Small intestine (tissue), 7 donors: Measurements from ENCODE around the gene KCNJ1. TPM values are rescaled to one million over a fixed set of nuclear protein-coding genes. Genes with fewer than 3 reads are reported as not detected.
A peak's percentile ranks its signal among the peaks of the same experiment; 100 is the strongest.

Experiments
- DNase-seq, 2 donors: peaks; one replicate each; pipeline versions ENCODE4 v3.0.0 to v3.0.0-alpha.2; 2013
- FAIRE-seq: peaks from 2 replicates; lab custom pipeline; 2012; peaks lifted over from hg19 to GRCh38; lab: Jason Lieb, UNC
- H3K27ac ChIP-seq, 3 donors: one replicate each; pipeline ENCODE4 v1.5.1; 2013; ENCODE audit warnings: low read length in 2 of 3, mild to moderate bottlenecking in 2 of 3, control low read depth in 1 of 3, inconsistent platforms in 1 of 3, low read depth in 1 of 3, moderate library complexity in 1 of 3
- H3K27me3 ChIP-seq, 3 donors: one replicate each; pipeline ENCODE4 v1.6.1; 2013; ENCODE audit warnings: low read length in 3 of 3, inconsistent platforms in 1 of 3; ENCODE audit not compliant: control insufficient read depth in 3 of 3, insufficient read depth in 3 of 3
- H3K36me3 ChIP-seq, 3 donors: one replicate each; pipeline ENCODE4 v1.6.1; 2013; ENCODE audit warnings: low read length in 3 of 3, inconsistent platforms in 1 of 3, low read depth in 1 of 3, mild to moderate bottlenecking in 1 of 3, moderate library complexity in 1 of 3; ENCODE audit not compliant: control insufficient read depth in 3 of 3, insufficient read depth in 2 of 3
- H3K4me1 ChIP-seq, 3 donors: one replicate each; pipeline ENCODE4 v1.6.1; 2013; ENCODE audit warnings: low read length in 2 of 3, inconsistent platforms in 1 of 3, low read depth in 1 of 3, mild to moderate bottlenecking in 1 of 3, moderate library complexity in 1 of 3; ENCODE audit not compliant: control insufficient read depth in 3 of 3, insufficient read depth in 2 of 3
- H3K4me3 ChIP-seq, 3 donors: one replicate each; pipeline ENCODE4 v1.5.1; 2013; ENCODE audit warnings: low read length in 3 of 3, control low read depth in 1 of 3, inconsistent platforms in 1 of 3, low read depth in 1 of 3, mild to moderate bottlenecking in 1 of 3, moderate library complexity in 1 of 3
- H3K9me3 ChIP-seq, 2 donors: one replicate each; pipeline ENCODE4 v1.6.1; 2013; ENCODE audit warnings: low read depth in 1 of 2, low read length in 1 of 2; ENCODE audit not compliant: control insufficient read depth in 2 of 2, insufficient read depth in 1 of 2
- WGBS, 3 donors: extraction: QIAGEN DNeasy Blood & Tissue Kit; methylation state at CpG; one replicate each; pipeline ENCODE4 v1.1.7; 2013; 5-methylcytosine and 5-hydroxymethylcytosine counted together
- polyA plus RNA-seq, 4 donors: library from polyadenylated mRNA; stranded (reverse) in 3 of 4; unstranded in 1 of 4; fragments of 200-250 nt in 3 of 4; fragments of 120-200 nt in 1 of 4; gene quantifications; one replicate each; pipeline versions ENCODE4 v1.2.1 to v1.2.3, GENCODE V29; 2013
- donor health status: healthy with polysubstance abuse.
- donor health status: control.
- donor health status: control.
- donor health status: Bipolar disorder and iron deficiency.
- donor health status: healthy.

Gene KCNJ1
- polyA plus RNA-seq, 4 donors, result 0.06 TPM; not detected in 3

DNA sequence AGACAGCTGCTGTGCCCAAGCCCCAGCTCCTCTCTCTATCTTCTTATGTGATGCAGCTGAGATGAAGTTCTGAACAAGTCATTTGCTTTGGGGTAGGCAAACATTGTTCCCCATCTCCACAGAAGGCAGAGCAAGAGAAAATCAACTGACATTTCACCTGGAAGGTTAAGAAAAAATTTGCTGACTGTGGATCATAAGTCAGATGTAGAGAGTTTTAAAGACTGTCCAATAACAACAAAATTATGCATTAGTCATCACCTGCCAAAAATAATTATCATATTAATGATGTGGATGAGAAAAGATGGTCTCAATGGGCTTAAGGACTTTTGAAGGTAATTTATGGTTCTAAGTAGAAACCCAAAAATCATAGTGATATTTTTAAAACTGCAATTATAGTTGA is 59.2 kb downstream of the KCNJ1 start:
- Histone ChIP-seq H3K27ac (no peak overlapping the region), H3K27me3 (peaks cover 0 to 11% (median 0%) of the 10 kb centered on the region in 3 donors), H3K36me3 (no peaks in the 10 kb centered on the region), H3K9me3 (no peaks in the 10 kb centered on the region), H3K4me1 (no peaks in the 10 kb centered on the region), H3K4me3 (no peak overlapping the region)
- no peak for FAIRE-seq
- DNase-seq, result no peak

GRCh38 chr11:128806506-128807261 is 60.4 kb downstream of the KCNJ1 start:
- DNase-seq (no peak), FAIRE-seq (no peak)
- H3K4me1 ChIP-seq, result no peaks in the 10 kb centered on the region
- WGBS, 3 donors, result 76 to 84% (median 83%) methylated on average over 8 of the region's 8 CpGs
- no peak overlapping the region for H3K4me3 ChIP-seq
- H3K27ac ChIP-seq, result no peak overlapping the region
- H3K27me3 ChIP-seq, result peaks cover 0 to 11% (median 0%) of the 10 kb centered on the region in 3 donors
- no peaks in the 10 kb centered on the region for H3K36me3 ChIP-seq
- no peaks in the 10 kb centered on the region for H3K9me3 ChIP-seq

GRCh38 chr11:128804481-128804880 is 62.6 kb downstream of the KCNJ1 start:
- Histone ChIP-seq H3K9me3 (no peaks in the 10 kb centered on the region), H3K4me1 (no peaks in the 10 kb centered on the region), H3K4me3 (no peak overlapping the region), H3K27ac (no peak overlapping the region), H3K27me3 (peaks cover 0 to 11% (median 0%) of the 10 kb centered on the region in 3 donors), H3K36me3 (peaks cover 0 to 5% (median 0%) of the 10 kb centered on the region in 3 donors)
- 83 to 89% (median 87%) methylated on average over 5 of the region's 5 CpGs for WGBS, 3 donors
- FAIRE-seq (no peak), DNase-seq (no peak)

DNA sequence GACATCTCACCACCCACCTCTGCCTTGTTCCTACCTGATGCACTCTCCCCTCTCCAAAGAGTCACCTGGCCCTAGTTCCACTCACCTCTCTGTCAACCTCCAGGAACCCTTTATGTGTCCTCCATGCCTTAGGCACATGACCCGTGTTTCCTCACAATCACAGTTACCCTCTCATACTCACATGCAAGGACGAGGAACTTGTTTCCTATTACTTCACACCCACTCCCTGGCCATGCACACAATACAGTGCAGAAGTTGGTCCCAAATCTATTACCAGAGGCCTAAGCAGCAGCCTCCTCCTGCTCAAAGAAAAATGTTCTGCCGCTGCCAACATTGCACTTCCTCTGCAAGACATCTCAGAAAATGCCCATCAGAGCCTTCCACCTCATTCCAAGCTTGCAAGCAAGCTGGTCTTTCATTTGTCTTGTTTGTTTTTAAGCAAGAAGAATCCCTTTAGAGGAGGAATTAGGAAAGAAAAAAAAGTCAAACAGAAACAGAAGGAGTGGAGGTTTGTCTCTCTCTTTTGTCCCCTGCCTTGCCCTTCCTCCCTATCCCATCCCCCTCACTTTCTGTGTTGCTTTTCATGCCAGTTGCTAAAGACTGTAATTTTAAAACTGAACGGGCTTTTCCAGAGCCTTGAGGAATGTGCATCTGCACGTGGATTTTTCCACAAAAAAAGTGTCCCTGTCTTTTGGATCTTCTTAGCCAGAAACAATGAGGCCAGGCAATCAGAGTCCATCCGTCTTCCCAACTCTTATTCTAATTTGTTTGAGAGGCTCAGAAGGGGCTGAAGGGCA is 63.4 kb downstream of the KCNJ1 start:
- peaks cover 0 to 11% (median 0%) of the 10 kb centered on the region in 3 donors for H3K27me3 ChIP-seq
- 70 to 71% (median 70%) methylated on average over 6 of the region's 6 CpGs for WGBS, 3 donors
- no peak overlapping the region for H3K27ac ChIP-seq
- H3K9me3 ChIP-seq, result no peaks in the 10 kb centered on the region
- FAIRE-seq (no peak), DNase-seq (no peak)
- H3K4me3 ChIP-seq, result no peak overlapping the region
- H3K4me1 ChIP-seq, result no peaks in the 10 kb centered on the region
- peaks cover 0 to 5% (median 0%) of the 10 kb centered on the region in 3 donors for H3K36me3 ChIP-seq

DNA sequence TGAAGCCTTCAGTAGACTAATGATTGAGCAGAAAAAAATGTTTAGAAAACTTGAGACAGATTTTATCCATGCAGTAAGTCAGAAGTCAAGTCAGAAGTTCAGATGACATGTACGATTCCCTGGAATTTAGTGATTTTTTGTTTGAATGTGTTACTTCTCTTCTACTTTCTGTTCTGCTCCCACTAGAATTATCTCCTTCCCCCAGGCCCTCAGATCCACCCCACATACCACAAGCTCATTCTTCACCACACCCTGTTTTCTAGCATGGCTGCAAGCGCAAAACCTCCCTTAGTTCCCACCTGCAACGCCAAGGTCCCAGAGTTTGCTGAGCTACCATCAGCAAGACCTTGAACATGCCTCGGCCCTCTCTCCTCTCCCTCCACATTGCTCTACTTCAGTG is 64.1 kb downstream of the KCNJ1 start:
- no peak for FAIRE-seq
- WGBS, 3 donors, result 77 to 94% (median 88%) methylated on average over 4 of the region's 4 CpGs
- no peak overlapping the region for H3K4me3 ChIP-seq

DNA sequence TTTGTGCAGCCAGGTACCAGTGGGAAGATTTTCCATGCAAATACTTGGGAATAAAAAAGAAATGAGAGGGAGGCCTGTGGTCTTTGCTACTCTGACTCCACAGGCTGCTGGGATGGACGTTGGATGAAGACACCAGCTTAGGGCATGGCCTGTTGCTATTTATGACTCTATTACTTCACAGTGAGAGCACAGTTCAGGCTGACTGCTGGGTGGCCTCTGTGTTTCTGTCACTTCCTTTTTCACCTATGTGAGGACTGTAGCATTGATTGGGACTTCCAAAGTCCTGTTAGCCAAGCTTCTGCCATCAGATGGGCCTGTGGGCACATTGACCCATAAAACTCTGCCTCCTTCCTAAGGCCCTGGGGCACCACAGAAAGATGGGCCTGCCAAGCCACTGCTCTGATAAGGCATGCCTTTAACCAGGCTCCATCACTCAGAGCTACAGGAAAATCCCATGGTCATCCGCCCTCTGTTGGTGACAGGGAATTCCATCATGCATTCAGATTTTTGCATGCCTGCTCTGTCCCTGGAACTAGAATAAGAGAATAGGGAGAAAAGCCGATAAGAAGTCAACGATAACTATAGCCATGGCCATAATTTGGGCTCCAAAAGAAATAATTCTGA is 64.6 kb downstream of the KCNJ1 start:
- H3K27ac ChIP-seq, result no peak overlapping the region
- H3K4me3 ChIP-seq, result no peak overlapping the region
- peak; percentile 11 to 15 for DNase-seq
- no peak for FAIRE-seq
- peaks cover 0 to 5% (median 0%) of the 10 kb centered on the region in 3 donors for H3K36me3 ChIP-seq
- H3K9me3 ChIP-seq, result no peaks in the 10 kb centered on the region
- peaks cover 0 to 7% (median 0%) of the 10 kb centered on the region in 3 donors for H3K27me3 ChIP-seq
- H3K4me1 ChIP-seq, result no peaks in the 10 kb centered on the region
- WGBS, 3 donors, result 54 to 71% (median 62%) methylated on average over 4 of the region's 4 CpGs

More for the DNA sequence above, 64.1 kb downstream of the KCNJ1 start:
- no peak for DNase-seq
- H3K4me1 ChIP-seq, result no peaks in the 10 kb centered on the region
- H3K27ac ChIP-seq, result no peak overlapping the region
- no peaks in the 10 kb centered on the region for H3K9me3 ChIP-seq
- H3K36me3 ChIP-seq, result peaks cover 0 to 5% (median 0%) of the 10 kb centered on the region in 3 donors
- peaks cover 0 to 11% (median 0%) of the 10 kb centered on the region in 3 donors for H3K27me3 ChIP-seq

DNA sequence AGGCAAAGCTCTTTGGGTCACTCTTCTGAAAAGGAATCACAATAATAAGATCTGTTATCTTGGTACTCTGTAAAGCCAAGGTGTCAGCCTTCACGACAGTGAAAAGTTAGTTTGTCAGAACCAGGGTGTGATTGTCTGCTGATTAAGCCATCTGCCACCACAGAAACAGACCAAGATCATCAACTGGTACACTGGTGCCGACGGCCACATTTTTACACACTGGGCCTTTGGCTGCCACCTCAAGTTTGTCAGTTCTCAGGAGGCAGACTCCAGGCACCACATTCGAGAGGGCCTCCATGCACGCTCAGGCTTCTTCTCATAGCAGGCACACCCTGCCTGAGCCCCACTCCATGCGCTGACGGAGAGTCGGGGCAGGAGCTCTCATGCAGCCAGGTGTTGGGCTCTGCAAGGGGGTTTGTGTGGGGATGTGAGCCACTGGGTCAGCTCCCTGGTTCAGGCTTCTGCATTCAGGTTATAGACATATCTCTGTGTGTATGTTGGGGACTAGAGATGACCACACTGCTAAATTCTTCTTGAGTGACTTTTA is 66.2 kb downstream of the KCNJ1 start:
- 89 to 92% (median 92%) methylated on average over 8 of the region's 8 CpGs for WGBS, 3 donors
- FAIRE-seq (no peak), DNase-seq (no peak)
- Histone ChIP-seq H3K4me3 (no peak overlapping the region), H3K27me3 (peaks cover 0 to 4% (median 0%) of the 10 kb centered on the region in 3 donors), H3K9me3 (no peaks in the 10 kb centered on the region), H3K4me1 (no peaks in the 10 kb centered on the region), H3K27ac (no peak overlapping the region), H3K36me3 (peaks cover 0 to 5% (median 0%) of the 10 kb centered on the region in 3 donors)

- WGBS, 3 donors, result 68 to 90% (median 86%) methylated on average over 2 of the region's 2 CpGs
- Histone ChIP-seq H3K27ac (no peak overlapping the region), H3K27me3 (peaks cover 0 to 3% (median 0%) of the 10 kb centered on the region in 3 donors), H3K9me3 (no peaks in the 10 kb centered on the region), H3K36me3 (peaks cover 0 to 5% (median 0%) of the 10 kb centered on the region in 3 donors), H3K4me1 (no peaks in the 10 kb centered on the region), H3K4me3 (no peak overlapping the region)
- DNase-seq (no peak), FAIRE-seq (no peak)
Measured at GRCh38 chr11:128796270-128796669, 70.8 kb downstream of the KCNJ1 start.
